HG02798 (cell line): ENCODE measurements around the gene SRRM1.
A peak's percentile ranks its signal among the peaks of the same experiment; 100 is the strongest.

Source experiments
- ATAC-seq: cut with Tn5 transposase; IDR thresholded peaks from one replicate; pipeline ENCODE4 v1.9.1; 2021; ENCODE audit warnings: mild to moderate bottlenecking; ENCODE audit not compliant: unreplicated experiment, poor library complexity

The SRRM1 gene

GRCh38 chr1:24642481-24643362, at the start of gene SRRM1:
TSS of gene SRRM1 (plus strand) at chr1:24643302. CDS start at chr1:24643327, 25 bp downstream.
- ATAC-seq: peak; percentile 94

- ATAC-seq: no peak
Observed at GRCh38 chr1:24594328-24594598, 48.8 kb upstream of the SRRM1 start.

- no peak for ATAC-seq
Observed at GRCh38 chr1:24596401-24596880, 46.7 kb upstream of the SRRM1 start.

- no peak for ATAC-seq
Observed at GRCh38 chr1:24599265-24599664, 43.8 kb upstream of the SRRM1 start.

GRCh38 chr1:24600551-24600950, 42.6 kb upstream of the SRRM1 start:
- ATAC-seq: no peak

- ATAC-seq: no peak
Observed at GRCh38 chr1:24605534-24606295, 37.4 kb upstream of the SRRM1 start.

- ATAC-seq: no peak
Observed at GRCh38 chr1:24606296-24606605, 36.9 kb upstream of the SRRM1 start.

- ATAC-seq: no peak
Observed at GRCh38 chr1:24606621-24607020, 36.5 kb upstream of the SRRM1 start.

GRCh38 chr1:24609949-24610517, 33.1 kb upstream of the SRRM1 start:
- ATAC-seq: no peak

GRCh38 chr1:24619376-24619775, 23.7 kb upstream of the SRRM1 start:
- no peak for ATAC-seq

- no peak for ATAC-seq
Observed at GRCh38 chr1:24620678-24621077, 22.4 kb upstream of the SRRM1 start.

GRCh38 chr1:24621121-24621520, 22.0 kb upstream of the SRRM1 start:
- no peak for ATAC-seq

- ATAC-seq: no peak
Observed at GRCh38 chr1:24622218-24622617, 20.9 kb upstream of the SRRM1 start.

- no peak for ATAC-seq
Observed at GRCh38 chr1:24632832-24633175, 10.3 kb upstream of the SRRM1 start.

- ATAC-seq: no peak
Observed at GRCh38 chr1:24635195-24635843, 7.8 kb upstream of the SRRM1 start.

- ATAC-seq: no peak
Observed at GRCh38 chr1:24636661-24637357, 6.3 kb upstream of the SRRM1 start.

GRCh38 chr1:24639094-24639493, 4.0 kb upstream of the SRRM1 start:
- ATAC-seq: no peak

GRCh38 chr1:24639881-24640280, 3.2 kb upstream of the SRRM1 start:
- ATAC-seq: no peak

- ATAC-seq: no peak
Observed at GRCh38 chr1:24640288-24640687, 2.8 kb upstream of the SRRM1 start.

GRCh38 chr1:24641646-24642151, 1.4 kb upstream of the SRRM1 start:
- no peak for ATAC-seq
